GM18526 (cell line): ENCODE data around the gene TSPAN16.

ENCODE experiments used
- POLR2A ChIP-seq: IDR thresholded peaks from 3 replicates; pipeline ENCODE4 v1.6.1; 2011; ENCODE audit not compliant: insufficient read length; ENCODE audit errors: extremely low read depth

TSPAN16 gene, protein sequence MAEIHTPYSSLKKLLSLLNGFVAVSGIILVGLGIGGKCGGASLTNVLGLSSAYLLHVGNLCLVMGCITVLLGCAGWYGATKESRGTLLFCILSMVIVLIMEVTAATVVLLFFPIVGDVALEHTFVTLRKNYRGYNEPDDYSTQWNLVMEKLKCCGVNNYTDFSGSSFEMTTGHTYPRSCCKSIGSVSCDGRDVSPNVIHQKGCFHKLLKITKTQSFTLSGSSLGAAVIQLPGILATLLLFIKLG

DNA sequence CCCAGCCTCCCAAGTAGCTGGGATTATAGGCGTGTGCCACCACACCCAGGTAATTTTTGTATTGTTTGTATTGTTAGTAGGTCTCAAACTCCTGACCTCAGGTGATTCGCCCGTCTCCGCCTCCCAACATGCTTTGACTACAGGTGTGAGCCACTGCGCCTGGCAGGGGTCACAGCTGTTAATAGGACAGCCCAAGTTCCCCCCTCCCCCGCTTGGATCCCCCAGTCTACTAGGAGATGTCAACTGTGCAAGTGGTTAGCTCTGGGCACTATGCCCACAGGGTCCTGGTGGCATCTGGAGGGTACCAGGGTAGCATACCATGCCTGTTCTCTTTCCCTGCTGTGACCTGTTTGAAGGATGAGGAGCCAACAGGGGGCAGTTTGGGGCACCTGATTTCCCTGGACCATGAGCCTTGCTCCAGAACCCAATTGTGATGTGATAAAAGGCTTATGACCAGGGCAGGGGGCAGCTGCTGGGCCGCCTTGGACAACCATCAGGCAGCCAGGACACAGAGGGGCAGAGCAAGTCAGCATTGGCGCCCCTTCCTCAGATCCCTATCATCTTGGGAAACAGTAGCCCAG lies at the start of gene TSPAN16:
Gene TSPAN16, plus strand, starts transcription at position 496 of the 581 bp plus-strand sequence. CDS start 138 bp downstream, outside the sequence.
- no peak for TF ChIP-seq POLR2A

DNA sequence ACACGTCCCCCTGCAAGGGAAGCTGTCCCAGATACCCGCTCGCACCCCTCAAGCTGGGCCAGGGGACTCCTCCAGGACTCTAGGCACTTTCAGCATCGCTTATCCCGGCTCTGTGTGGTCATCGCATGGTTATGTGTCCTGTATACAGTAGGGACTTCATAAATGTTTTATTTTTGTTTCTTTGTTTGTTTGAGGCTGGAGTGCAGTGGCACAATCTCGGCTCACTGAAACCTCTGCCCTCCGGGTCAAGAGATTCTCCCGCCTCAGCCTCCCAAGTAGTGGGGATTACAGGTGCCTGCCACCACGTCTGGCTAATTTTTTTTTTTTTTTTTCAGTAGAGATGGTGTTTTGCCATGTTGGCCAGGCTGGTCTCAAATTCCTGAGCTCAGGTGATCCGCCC lies 49.0 kb upstream of the TSPAN16 start:
- no peak for TF ChIP-seq POLR2A

DNA sequence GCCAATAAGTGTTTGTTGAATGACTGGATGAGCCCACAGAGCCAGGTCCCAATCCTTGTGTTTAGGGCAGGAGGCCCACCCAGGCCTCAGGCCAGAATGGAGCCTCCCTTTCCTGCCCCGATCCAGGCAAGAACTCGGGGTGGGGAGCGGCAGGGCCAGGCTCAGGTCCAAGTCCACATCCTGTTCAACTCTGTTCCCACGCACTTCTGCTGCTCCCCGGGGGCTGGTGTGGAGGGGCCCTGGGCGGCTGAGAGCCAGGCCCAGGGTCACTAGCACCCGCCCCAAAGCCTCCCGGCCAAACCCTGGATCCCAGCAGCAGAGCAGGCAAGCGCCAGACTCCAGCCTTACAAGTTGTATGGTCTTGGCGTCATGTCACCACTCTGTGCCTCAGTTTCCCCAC lies 48.6 kb upstream of the TSPAN16 start:
- no peak for TF ChIP-seq POLR2A

GRCh38 chr19:11247934-11248333 lies 48.0 kb upstream of the TSPAN16 start:
- TF ChIP-seq POLR2A = no peak

DNA sequence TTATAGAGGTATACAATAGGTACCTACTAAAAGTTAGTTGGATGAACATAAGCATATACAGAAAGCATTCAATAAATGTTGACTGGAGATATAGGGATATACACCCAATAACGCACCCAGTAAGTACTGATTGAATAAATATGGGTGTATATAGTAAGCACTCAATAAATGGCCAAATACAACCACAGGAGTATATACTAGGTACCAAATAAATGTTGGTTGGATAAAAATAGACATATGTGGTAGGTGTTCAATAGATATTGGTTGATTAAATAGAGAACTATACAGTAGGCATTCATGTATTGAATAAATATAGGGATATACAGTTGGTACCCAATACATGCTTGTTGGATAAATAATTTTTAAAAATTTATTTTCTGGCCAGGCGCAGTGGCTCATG lies 47.1 kb upstream of the TSPAN16 start:
- no peak for TF ChIP-seq POLR2A

DNA sequence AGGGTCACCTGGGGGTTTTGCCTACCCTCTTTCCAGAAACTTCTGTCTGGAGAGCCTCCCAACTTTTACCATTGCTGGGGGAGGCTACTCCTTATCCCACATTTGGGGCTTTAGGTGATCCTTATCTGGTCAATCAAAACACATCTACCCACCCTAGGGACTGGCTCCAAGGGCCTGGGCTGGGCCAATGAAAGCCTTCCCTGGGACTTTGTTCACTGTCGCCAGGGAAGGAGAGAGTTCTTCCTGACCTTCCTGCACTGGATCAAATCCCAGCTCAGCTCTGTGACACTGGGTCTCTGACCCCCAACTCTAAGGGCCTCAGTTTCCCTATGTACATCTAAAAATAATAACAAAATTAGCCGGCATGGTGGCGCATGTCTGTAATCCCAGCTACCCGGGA lies 44.7 kb upstream of the TSPAN16 start:
- no peak for TF ChIP-seq POLR2A

- TF ChIP-seq POLR2A = no peak
These were observed 44.2 kb upstream of the TSPAN16 start for GRCh38 chr19:11251650-11252314.

- no peak for TF ChIP-seq POLR2A
These were observed 43.1 kb upstream of the TSPAN16 start for GRCh38 chr19:11252665-11253355.

- TF ChIP-seq POLR2A = no peak
These were observed 41.3 kb upstream of the TSPAN16 start for GRCh38 chr19:11254666-11255065.

GRCh38 chr19:11256189-11256588 lies 39.8 kb upstream of the TSPAN16 start:
- TF ChIP-seq POLR2A = no peak

- no peak for TF ChIP-seq POLR2A
These were observed 38.0 kb upstream of the TSPAN16 start for GRCh38 chr19:11257846-11258380.

DNA sequence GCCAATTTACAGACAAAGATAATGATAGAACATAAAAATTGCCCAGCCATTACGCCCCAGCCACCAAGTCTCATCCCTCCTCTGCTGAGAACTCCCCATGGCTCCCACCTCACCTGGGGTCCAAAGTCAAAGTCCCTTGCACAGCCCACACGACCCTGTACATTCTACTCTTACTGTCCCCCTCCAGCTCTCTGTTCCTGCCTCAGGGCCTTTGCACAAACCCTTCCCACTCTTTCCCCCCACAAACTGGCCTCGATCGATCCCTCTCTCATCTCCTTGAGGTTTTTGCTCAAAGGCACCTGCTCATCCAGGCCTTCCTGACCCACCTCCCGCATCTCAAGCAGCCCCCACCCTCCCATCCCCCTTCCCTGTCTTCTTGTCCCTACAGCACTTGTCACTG lies 35.0 kb upstream of the TSPAN16 start:
- TF ChIP-seq POLR2A = no peak

DNA sequence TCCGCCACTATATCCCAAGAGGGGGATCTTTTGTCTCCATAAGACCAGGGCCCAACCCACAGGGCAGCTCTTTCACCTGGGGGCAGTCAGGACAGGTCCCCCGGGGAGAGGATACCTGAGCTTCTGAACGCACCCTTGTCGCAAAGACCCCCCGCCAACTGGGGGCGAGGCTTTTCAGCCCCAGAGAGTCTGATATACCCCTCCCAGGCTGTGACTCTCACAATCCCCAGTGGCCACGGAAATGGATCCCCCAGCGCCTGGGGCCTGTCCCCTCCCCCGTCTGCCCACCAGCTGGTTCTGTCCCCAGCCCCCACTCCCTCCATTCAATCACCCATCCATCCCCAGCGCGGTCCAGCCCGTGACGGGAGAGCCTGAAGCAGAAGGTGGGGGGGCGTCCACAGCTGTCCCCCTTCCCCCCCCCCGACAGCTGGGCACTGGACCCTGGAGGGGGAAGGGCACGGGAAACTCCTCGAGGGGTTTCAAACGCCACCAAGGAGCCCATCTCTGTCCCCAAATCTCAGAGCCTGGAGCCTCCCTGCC lies 34.5 kb upstream of the TSPAN16 start:
- no peak for TF ChIP-seq POLR2A

DNA sequence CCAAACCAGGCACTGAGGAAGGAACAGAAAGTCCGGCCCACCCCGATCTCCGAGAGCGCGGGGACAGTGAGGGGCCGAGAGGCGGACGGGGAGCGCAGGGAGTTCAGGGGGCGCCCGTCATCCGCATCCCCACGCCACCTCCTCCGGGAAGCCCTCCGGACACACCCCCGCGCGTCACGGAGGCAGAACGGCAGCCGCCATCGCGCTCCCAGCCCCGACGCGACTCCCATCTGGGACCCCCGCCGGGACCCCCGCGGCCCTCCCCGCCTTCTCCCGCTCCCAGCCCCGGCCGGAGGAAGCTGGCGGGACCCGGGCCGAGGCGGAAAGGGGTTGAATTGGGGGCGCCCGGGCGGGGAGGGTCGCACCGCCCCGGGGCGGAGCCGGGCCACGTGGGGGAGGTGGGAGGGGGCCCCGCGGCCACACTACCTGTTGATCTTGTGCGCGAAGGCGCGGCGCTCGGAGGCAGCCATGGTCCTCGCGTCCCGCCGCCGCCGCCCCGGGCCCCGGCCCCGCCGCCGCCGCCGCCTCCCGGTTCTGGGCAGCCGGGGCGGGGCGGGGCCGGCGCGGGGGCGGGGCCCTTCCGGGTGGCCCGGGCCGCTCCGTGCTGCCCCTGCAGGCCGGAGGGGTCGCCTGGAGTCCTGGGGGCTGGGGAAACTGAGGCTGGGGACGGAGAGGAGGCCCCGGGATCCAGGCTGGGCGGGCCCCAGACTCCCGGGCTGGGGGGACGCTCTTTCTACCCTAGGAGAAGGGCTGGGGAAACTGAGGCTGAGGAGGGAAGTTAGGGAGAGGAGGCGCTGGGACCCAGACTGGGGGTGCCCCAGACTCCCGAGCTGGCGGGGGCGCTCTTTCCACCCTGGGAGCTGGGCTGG lies 33.8 kb upstream of the TSPAN16 start, which contains the start of gene DOCK6:
Gene DOCK6, minus strand, starts transcription at position 554 of the 869 bp plus-strand sequence. Its CDS starts 84 bp downstream, at position 470.
- TF ChIP-seq POLR2A = no peak
